Stimulated activated naive CD8-positive, alpha-beta T cell treated with anti-CD3 and anti-CD28 coated beads, Interleukin-15, Interleukin-2, amounts not matched to agents 100 ng/mL and 50 ng/mL, for 24 hours (primary cell): ENCODE measurements around the gene CTDNEP1.

Experiments
- H3K27ac Mint-ChIP-seq: one replicate; pipeline ENCODE4 v1.8.0; 2021; ENCODE audit warnings: mild to moderate bottlenecking, mixed read lengths
- H3K27me3 Mint-ChIP-seq: one replicate; pipeline ENCODE4 v1.8.0; 2021; ENCODE audit warnings: mixed read lengths
- H3K36me3 Mint-ChIP-seq: one replicate; pipeline ENCODE4 v1.8.0; 2021; ENCODE audit warnings: low read depth, mixed read lengths
- H3K4me1 Mint-ChIP-seq: one replicate; pipeline ENCODE4 v1.8.0; 2021; ENCODE audit warnings: low read depth, mixed read lengths
- H3K4me3 Mint-ChIP-seq: one replicate; pipeline ENCODE4 v1.8.0; 2021; ENCODE audit warnings: mild to moderate bottlenecking, mixed read lengths
- H3K9me3 Mint-ChIP-seq: one replicate; pipeline ENCODE4 v1.8.0; 2021; ENCODE audit warnings: mixed read lengths

The CTDNEP1 gene

GRCh38 chr17:7219812-7220592 lies 31.5 kb downstream of the CTDNEP1 start, which contains the start of the genes ACADVL and DLG4:
ACADVL (plus strand) TSS chr17:7219938; CDS start chr17:7219985, 47 bp downstream.
DLG4 (minus strand) TSS chr17:7219836.
- Mint-ChIP-seq H3K4me3 (peak within 1 kb of the TSS; percentile 91), H3K36me3 (peaks cover 10% of the 10 kb centered on the region), H3K9me3 (no peaks in the 10 kb centered on the region), H3K4me1 (peaks cover 56% of the 10 kb centered on the region), H3K27me3 (no peaks in the 10 kb centered on the region), H3K27ac (peak within 1 kb of the TSS; percentile 93)

- peak overlapping the region; percentile 91 for H3K4me3 Mint-ChIP-seq
- peaks cover 10% of the 10 kb centered on the region for H3K36me3 Mint-ChIP-seq
- H3K27me3 Mint-ChIP-seq = no peaks in the 10 kb centered on the region
- H3K27ac Mint-ChIP-seq = peak overlapping the region; percentile 93
- peaks cover 62% of the 10 kb centered on the region for H3K4me1 Mint-ChIP-seq
- H3K9me3 Mint-ChIP-seq = no peaks in the 10 kb centered on the region
Observed at GRCh38 chr17:7219229-7219811, 32.2 kb downstream of the CTDNEP1 start.

- peak overlapping the region; percentile 93 for H3K27ac Mint-ChIP-seq
- H3K36me3 Mint-ChIP-seq = peaks cover 7% of the 10 kb centered on the region
- no peaks in the 10 kb centered on the region for H3K27me3 Mint-ChIP-seq
- peaks cover 68% of the 10 kb centered on the region for H3K4me1 Mint-ChIP-seq
- peak overlapping the region; percentile 91 for H3K4me3 Mint-ChIP-seq
- no peaks in the 10 kb centered on the region for H3K9me3 Mint-ChIP-seq
Observed at GRCh38 chr17:7218758-7219157, 32.8 kb downstream of the CTDNEP1 start.

- Mint-ChIP-seq H3K4me3 (peak overlapping the region; percentile 39), H3K4me1 (peaks cover 73% of the 10 kb centered on the region), H3K36me3 (peaks cover under 1% of the 10 kb centered on the region), H3K9me3 (no peaks in the 10 kb centered on the region), H3K27ac (peak overlapping the region; percentile 28), H3K27me3 (no peaks in the 10 kb centered on the region)
Observed at GRCh38 chr17:7218166-7218565, 33.4 kb downstream of the CTDNEP1 start.

GRCh38 chr17:7217113-7217987 lies 34.2 kb downstream of the CTDNEP1 start:
- Mint-ChIP-seq H3K27ac (peak overlapping the region; percentile 65), H3K9me3 (no peaks in the 10 kb centered on the region), H3K36me3 (no peaks in the 10 kb centered on the region), H3K4me3 (peak overlapping the region; percentile 61), H3K27me3 (no peaks in the 10 kb centered on the region), H3K4me1 (peaks cover 75% of the 10 kb centered on the region)

- Mint-ChIP-seq H3K27me3 (no peaks in the 10 kb centered on the region), H3K4me1 (peaks cover 80% of the 10 kb centered on the region), H3K9me3 (no peaks in the 10 kb centered on the region), H3K4me3 (peak overlapping the region; percentile 61), H3K36me3 (no peaks in the 10 kb centered on the region), H3K27ac (peak overlapping the region; percentile 65)
Observed at GRCh38 chr17:7216242-7217112, 35.1 kb downstream of the CTDNEP1 start.

- H3K9me3 Mint-ChIP-seq = no peaks in the 10 kb centered on the region
- peak overlapping the region; percentile 88 for H3K4me3 Mint-ChIP-seq
- no peaks in the 10 kb centered on the region for H3K36me3 Mint-ChIP-seq
- H3K27ac Mint-ChIP-seq = peak overlapping the region; percentile 97
- peaks cover 73% of the 10 kb centered on the region for H3K4me1 Mint-ChIP-seq
- no peaks in the 10 kb centered on the region for H3K27me3 Mint-ChIP-seq
Observed at GRCh38 chr17:7215652-7216180, 35.8 kb downstream of the CTDNEP1 start.

GRCh38 chr17:7215136-7215638 lies 36.3 kb downstream of the CTDNEP1 start:
- no peaks in the 10 kb centered on the region for H3K27me3 Mint-ChIP-seq
- peaks cover 69% of the 10 kb centered on the region for H3K4me1 Mint-ChIP-seq
- H3K9me3 Mint-ChIP-seq = no peaks in the 10 kb centered on the region
- H3K4me3 Mint-ChIP-seq = peak overlapping the region; percentile 88
- no peaks in the 10 kb centered on the region for H3K36me3 Mint-ChIP-seq
- H3K27ac Mint-ChIP-seq = peak overlapping the region; percentile 97

GRCh38 chr17:7214300-7215135 lies 37.0 kb downstream of the CTDNEP1 start:
- H3K27me3 Mint-ChIP-seq = no peaks in the 10 kb centered on the region
- peak overlapping the region; percentile 97 for H3K27ac Mint-ChIP-seq
- no peaks in the 10 kb centered on the region for H3K9me3 Mint-ChIP-seq
- peak overlapping the region; percentile 88 for H3K4me3 Mint-ChIP-seq
- peaks cover 70% of the 10 kb centered on the region for H3K4me1 Mint-ChIP-seq
- H3K36me3 Mint-ChIP-seq = no peaks in the 10 kb centered on the region

- peak overlapping the region; percentile 97 for H3K27ac Mint-ChIP-seq
- no peaks in the 10 kb centered on the region for H3K9me3 Mint-ChIP-seq
- H3K36me3 Mint-ChIP-seq = no peaks in the 10 kb centered on the region
- H3K27me3 Mint-ChIP-seq = no peaks in the 10 kb centered on the region
- peak overlapping the region; percentile 88 for H3K4me3 Mint-ChIP-seq
- H3K4me1 Mint-ChIP-seq = peaks cover 64% of the 10 kb centered on the region
Observed at GRCh38 chr17:7213895-7214299, 37.6 kb downstream of the CTDNEP1 start.

- H3K4me1 Mint-ChIP-seq = peaks cover 46% of the 10 kb centered on the region
- H3K36me3 Mint-ChIP-seq = no peaks in the 10 kb centered on the region
- H3K9me3 Mint-ChIP-seq = no peaks in the 10 kb centered on the region
- H3K27ac Mint-ChIP-seq = no peak overlapping the region
- no peak overlapping the region for H3K4me3 Mint-ChIP-seq
- no peaks in the 10 kb centered on the region for H3K27me3 Mint-ChIP-seq
Observed at GRCh38 chr17:7211491-7212273, 39.9 kb downstream of the CTDNEP1 start.

GRCh38 chr17:7208754-7209460 lies 42.6 kb downstream of the CTDNEP1 start:
- H3K27me3 Mint-ChIP-seq = no peaks in the 10 kb centered on the region
- H3K4me3 Mint-ChIP-seq = no peak overlapping the region
- no peaks in the 10 kb centered on the region for H3K9me3 Mint-ChIP-seq
- H3K4me1 Mint-ChIP-seq = peaks cover 40% of the 10 kb centered on the region
- no peaks in the 10 kb centered on the region for H3K36me3 Mint-ChIP-seq
- H3K27ac Mint-ChIP-seq = no peak overlapping the region
